Measurements from ENCODE around the gene CLHC1.

CLHC1 gene

DNA sequence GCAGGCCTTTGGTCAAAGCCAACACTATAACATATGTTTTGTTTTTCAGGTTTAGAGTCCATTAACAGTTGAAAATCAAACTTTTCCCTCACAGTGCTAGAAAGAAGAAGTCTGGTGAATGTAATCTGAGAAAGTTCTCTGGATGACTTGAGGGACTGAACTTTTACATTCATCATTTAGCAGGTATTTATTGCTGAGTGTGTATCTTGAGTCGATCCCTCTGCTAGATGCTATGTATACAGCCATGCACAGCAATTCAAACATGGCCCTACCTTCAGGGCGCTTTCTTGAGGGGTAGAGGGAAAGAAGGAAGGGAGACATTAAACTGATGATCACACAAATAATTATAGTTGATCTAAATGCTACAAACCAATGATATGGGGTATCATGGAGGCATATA, 89.6 kb downstream of the CLHC1 start:
- DNase-seq: no peak
- H3K27ac ChIP-seq (ENCODE audit: low read length): no peak overlapping the region
- H3K4me3 ChIP-seq (ENCODE audit: low read length): no peak overlapping the region
- H4K20me1 ChIP-seq (ENCODE audit: insufficient read depth, low read length): no peaks in the 10 kb centered on the region
- no peaks in the 10 kb centered on the region for H3K79me2 ChIP-seq (ENCODE audit: low read length)
- no peak overlapping the region for H2AFZ ChIP-seq (ENCODE audit: low read length)
- no peaks in the 10 kb centered on the region for H3F3A ChIP-seq (ENCODE audit: insufficient read depth, low read length)
- no peaks in the 10 kb centered on the region for H3K36me3 ChIP-seq (replicated peaks; ENCODE audit: insufficient read depth, low read length)
- TF ChIP-seq EZH2 (optimal IDR thresholded peaks at IDR 0.05; ENCODE audit: low read depth, low read length) (no peak), EZH2phosphoT487 (IDR thresholded peaks at IDR 0.05; ENCODE audit: low read length) (no peak)
- TF ChIP-seq, protein P1, sequence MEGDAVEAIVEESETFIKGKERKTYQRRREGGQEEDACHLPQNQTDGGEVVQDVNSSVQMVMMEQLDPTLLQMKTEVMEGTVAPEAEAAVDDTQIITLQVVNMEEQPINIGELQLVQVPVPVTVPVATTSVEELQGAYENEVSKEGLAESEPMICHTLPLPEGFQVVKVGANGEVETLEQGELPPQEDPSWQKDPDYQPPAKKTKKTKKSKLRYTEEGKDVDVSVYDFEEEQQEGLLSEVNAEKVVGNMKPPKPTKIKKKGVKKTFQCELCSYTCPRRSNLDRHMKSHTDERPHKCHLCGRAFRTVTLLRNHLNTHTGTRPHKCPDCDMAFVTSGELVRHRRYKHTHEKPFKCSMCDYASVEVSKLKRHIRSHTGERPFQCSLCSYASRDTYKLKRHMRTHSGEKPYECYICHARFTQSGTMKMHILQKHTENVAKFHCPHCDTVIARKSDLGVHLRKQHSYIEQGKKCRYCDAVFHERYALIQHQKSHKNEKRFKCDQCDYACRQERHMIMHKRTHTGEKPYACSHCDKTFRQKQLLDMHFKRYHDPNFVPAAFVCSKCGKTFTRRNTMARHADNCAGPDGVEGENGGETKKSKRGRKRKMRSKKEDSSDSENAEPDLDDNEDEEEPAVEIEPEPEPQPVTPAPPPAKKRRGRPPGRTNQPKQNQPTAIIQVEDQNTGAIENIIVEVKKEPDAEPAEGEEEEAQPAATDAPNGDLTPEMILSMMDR (IDR thresholded peaks at IDR 0.05; ENCODE audit: low read length): no peak
- no peak overlapping the region for H3K9ac ChIP-seq (ENCODE audit: low read length)
- H3K9me3 ChIP-seq (replicated peaks; ENCODE audit: insufficient read depth, low read length): no peaks in the 10 kb centered on the region
- H3K27me3 ChIP-seq (replicated peaks; ENCODE audit: insufficient read depth, low read length): no peaks in the 10 kb centered on the region
- no peaks in the 10 kb centered on the region for H3K9me2 ChIP-seq (replicated peaks; ENCODE audit: insufficient read depth, low read length)
- no peak overlapping the region for H3K4me2 ChIP-seq (ENCODE audit: low read depth, low read length)
- no peaks in the 10 kb centered on the region for H3K4me1 ChIP-seq (ENCODE audit: low read length)

DNA sequence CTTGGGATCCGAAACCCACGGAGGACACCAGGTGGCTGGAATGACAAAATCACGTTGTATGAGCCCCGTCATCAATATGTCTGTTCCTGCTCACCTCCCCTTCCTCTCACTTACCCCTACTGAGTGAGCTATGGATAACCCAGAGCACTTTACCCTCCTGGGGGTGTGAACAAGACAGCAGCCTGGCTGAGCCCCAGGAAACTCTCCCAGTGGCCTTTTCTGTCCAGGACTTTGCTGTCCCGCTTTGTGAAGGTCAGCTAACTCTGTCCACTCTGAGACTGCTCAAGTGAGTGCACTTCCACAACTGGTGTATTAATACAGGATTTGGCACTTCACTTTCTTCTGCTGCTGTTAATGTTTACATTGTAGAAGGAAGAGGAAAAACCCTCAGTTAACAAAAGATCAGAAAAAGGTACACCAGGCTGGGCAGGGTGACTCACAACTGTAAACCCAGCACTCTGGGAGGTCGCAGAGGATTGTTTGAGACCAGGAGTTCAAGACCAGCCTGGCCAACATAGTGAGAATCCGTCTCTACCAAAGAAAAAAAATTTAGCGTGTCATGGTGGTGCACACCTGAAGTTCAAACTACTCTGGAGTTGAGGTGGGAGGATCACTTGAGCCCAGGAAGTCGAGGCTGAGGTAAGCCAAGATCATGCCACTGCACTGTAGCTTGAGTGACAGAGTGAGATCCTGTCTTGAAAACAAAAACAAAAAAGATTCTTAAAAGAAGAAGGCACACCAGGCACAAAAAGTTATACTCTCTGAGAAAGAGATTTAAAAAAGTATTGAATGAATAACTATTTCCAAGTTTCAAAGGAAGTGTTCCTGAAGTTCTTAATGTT, 90.3 kb downstream of the CLHC1 start:
- Histone ChIP-seq H4K20me1 (ENCODE audit: insufficient read depth, low read length) (no peaks in the 10 kb centered on the region), H3K79me2 (ENCODE audit: low read length) (no peaks in the 10 kb centered on the region), H2AFZ (ENCODE audit: low read length) (no peak overlapping the region), H3K9ac (ENCODE audit: low read length) (no peak overlapping the region), H3K4me2 (ENCODE audit: low read depth, low read length) (no peak overlapping the region), H3K4me1 (ENCODE audit: low read length) (no peaks in the 10 kb centered on the region), H3K36me3 (replicated peaks; ENCODE audit: insufficient read depth, low read length) (no peaks in the 10 kb centered on the region), H3K27ac (ENCODE audit: low read length) (no peak overlapping the region), H3K4me3 (ENCODE audit: low read length) (no peak overlapping the region), H3F3A (ENCODE audit: insufficient read depth, low read length) (no peaks in the 10 kb centered on the region), H3K9me2 (replicated peaks; ENCODE audit: insufficient read depth, low read length) (no peaks in the 10 kb centered on the region), H3K27me3 (replicated peaks; ENCODE audit: insufficient read depth, low read length) (no peaks in the 10 kb centered on the region), H3K9me3 (replicated peaks; ENCODE audit: insufficient read depth, low read length) (no peaks in the 10 kb centered on the region)
- no peak for TF ChIP-seq EZH2 (optimal IDR thresholded peaks at IDR 0.05; ENCODE audit: low read depth, low read length)
- TF ChIP-seq EZH2phosphoT487 (IDR thresholded peaks at IDR 0.05; ENCODE audit: low read length): no peak
- TF ChIP-seq, protein P1 (IDR thresholded peaks at IDR 0.05; ENCODE audit: low read length): no peak
- DNase-seq: no peak

DNA sequence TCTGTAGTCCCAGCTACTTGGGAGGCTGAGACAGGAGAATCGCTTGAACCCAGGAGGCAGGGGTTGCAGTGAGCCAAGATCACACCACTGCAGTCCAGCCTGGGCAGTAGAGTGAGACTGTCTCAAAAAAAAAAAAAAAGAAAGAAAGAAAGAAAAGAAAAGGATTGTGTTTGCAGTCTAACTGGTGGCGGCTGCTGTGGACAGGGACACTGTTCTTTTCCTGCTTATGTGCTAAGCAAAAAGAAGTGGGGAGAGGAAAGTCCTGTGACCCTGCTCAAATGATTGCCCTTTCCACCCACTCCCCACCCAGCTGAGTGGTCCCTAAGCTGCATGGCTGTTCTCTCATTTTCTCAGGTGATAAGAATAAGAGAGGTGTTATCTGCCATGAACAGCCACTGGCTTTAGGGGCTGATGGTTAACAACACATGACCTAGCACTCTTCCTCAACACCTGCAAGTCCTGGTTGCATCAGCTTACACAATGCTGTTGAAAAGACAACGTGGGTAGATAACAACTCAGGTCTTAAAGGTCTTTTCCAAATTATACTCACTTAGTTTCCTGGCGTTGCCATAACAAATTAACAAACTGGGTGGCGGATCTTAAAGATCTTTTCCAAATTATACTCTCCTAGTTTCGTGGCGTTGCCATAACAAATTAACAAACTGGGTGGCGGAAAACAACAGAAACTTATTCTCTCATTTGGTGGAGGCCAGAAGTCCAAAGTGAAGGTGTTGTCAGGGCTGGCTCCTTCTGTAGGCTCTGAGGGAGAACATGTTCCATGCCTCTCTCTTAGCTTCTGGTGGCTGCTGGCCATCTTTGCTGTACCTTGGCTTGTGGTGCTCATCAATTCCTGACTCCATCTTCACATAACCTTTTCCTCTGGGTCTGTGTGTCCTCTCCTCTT, 91.5 kb downstream of the CLHC1 start:
- no peaks in the 10 kb centered on the region for H3K9me3 ChIP-seq (replicated peaks; ENCODE audit: insufficient read depth, low read length)
- H2AFZ ChIP-seq (ENCODE audit: low read length): no peak overlapping the region
- DNase-seq: no peak
- H3K27me3 ChIP-seq (replicated peaks; ENCODE audit: insufficient read depth, low read length): no peaks in the 10 kb centered on the region
- no peaks in the 10 kb centered on the region for H3K4me1 ChIP-seq (ENCODE audit: low read length)
- H3K4me3 ChIP-seq (ENCODE audit: low read length): no peak overlapping the region
- no peaks in the 10 kb centered on the region for H4K20me1 ChIP-seq (ENCODE audit: insufficient read depth, low read length)
- H3K36me3 ChIP-seq (replicated peaks; ENCODE audit: insufficient read depth, low read length): no peaks in the 10 kb centered on the region
- no peak overlapping the region for H3K9ac ChIP-seq (ENCODE audit: low read length)
- H3K4me2 ChIP-seq (ENCODE audit: low read depth, low read length): no peak overlapping the region
- no peak overlapping the region for H3K27ac ChIP-seq (ENCODE audit: low read length)
- H3F3A ChIP-seq (ENCODE audit: insufficient read depth, low read length): no peaks in the 10 kb centered on the region
- no peaks in the 10 kb centered on the region for H3K9me2 ChIP-seq (replicated peaks; ENCODE audit: insufficient read depth, low read length)
- no peaks in the 10 kb centered on the region for H3K79me2 ChIP-seq (ENCODE audit: low read length)
- TF ChIP-seq EZH2phosphoT487 (IDR thresholded peaks at IDR 0.05; ENCODE audit: low read length) (no peak), EZH2 (optimal IDR thresholded peaks at IDR 0.05; ENCODE audit: low read depth, low read length) (no peak)
- TF ChIP-seq, protein P1 (IDR thresholded peaks at IDR 0.05; ENCODE audit: low read length): no peak
